GM06990 (cell line): ENCODE measurements around the gene SCN5A.

Source experiments
- DNase-seq: peaks from one replicate; pipeline ENCODE4 v3.0.0-alpha.2; 2011; ENCODE audit not compliant: insufficient read length; ENCODE audit errors: extremely low read depth
- H3K27me3 ChIP-seq: replicated peaks from 2 replicates; pipeline ENCODE4 v1.6.0; 2011; ENCODE audit warnings: low read length; ENCODE audit not compliant: control insufficient read depth, insufficient read depth
- H3K36me3 ChIP-seq: 2 replicates; pipeline ENCODE4 v1.5.1; 2011; ENCODE audit warnings: low read length; ENCODE audit not compliant: control insufficient read depth, insufficient read depth
- H3K4me3 ChIP-seq: replicated peaks from 2 replicates; pipeline ENCODE4 v1.5.1; 2011; ENCODE audit warnings: low read depth, mild to moderate bottlenecking, control low read depth, low read length
- CTCF ChIP-seq: IDR thresholded peaks from 2 replicates; pipeline ENCODE4 v1.5.1; 2011; ENCODE audit warnings: low read length, control low read depth, mild to moderate bottlenecking, inconsistent platforms; ENCODE audit not compliant: insufficient read depth, poor library complexity, severe bottlenecking

SCN5A gene

GRCh38 chr3:38604246-38604645 lies 45.2 kb downstream of the SCN5A start:
- H3K36me3 ChIP-seq, result no peaks in the 10 kb centered on the region
- H3K4me3 ChIP-seq, result no peak overlapping the region
- H3K27me3 ChIP-seq, result no peaks in the 10 kb centered on the region; the same call in 1 of the 2 replicates
- TF ChIP-seq CTCF, result no peak
- no peak for DNase-seq

- Histone ChIP-seq H3K27me3 (no peaks in the 10 kb centered on the region; the same call in 1 of the 2 replicates), H3K4me3 (no peak overlapping the region), H3K36me3 (no peaks in the 10 kb centered on the region)
- DNase-seq, result no peak
- no peak for TF ChIP-seq CTCF
Measured at GRCh38 chr3:38603731-38604131, 45.8 kb downstream of the SCN5A start.

- DNase-seq, result no peak
- Histone ChIP-seq H3K4me3 (no peak overlapping the region), H3K36me3 (no peaks in the 10 kb centered on the region), H3K27me3 (no peaks in the 10 kb centered on the region; the same call in 1 of the 2 replicates)
- no peak for TF ChIP-seq CTCF
Measured at GRCh38 chr3:38602576-38603250, 46.8 kb downstream of the SCN5A start.

- Histone ChIP-seq H3K36me3 (no peaks in the 10 kb centered on the region), H3K4me3 (no peak overlapping the region), H3K27me3 (no peaks in the 10 kb centered on the region)
- DNase-seq, result no peak
- TF ChIP-seq CTCF, result no peak
Measured at GRCh38 chr3:38601956-38602550, 47.4 kb downstream of the SCN5A start.

GRCh38 chr3:38600551-38600950 lies 48.9 kb downstream of the SCN5A start:
- H3K4me3 ChIP-seq, result no peak overlapping the region
- H3K36me3 ChIP-seq, result no peaks in the 10 kb centered on the region
- no peak for TF ChIP-seq CTCF
- no peak for DNase-seq
- H3K27me3 ChIP-seq, result no peaks in the 10 kb centered on the region

GRCh38 chr3:38599886-38600285 lies 49.6 kb downstream of the SCN5A start:
- H3K27me3 ChIP-seq, result no peaks in the 10 kb centered on the region
- no peaks in the 10 kb centered on the region for H3K36me3 ChIP-seq
- H3K4me3 ChIP-seq, result no peak overlapping the region
- no peak for TF ChIP-seq CTCF
- no peak for DNase-seq
